ENCODE data around the gene TXN.

GRCh38 chr9:110298043-110298605 lies 41.8 kb upstream of the TXN start:
- TF ChIP-seq CTCF (IDR thresholded peaks at IDR 0.05; ENCODE audit: insufficient read depth, low read length, poor library complexity, severe bottlenecking) (no peak), EZH2phosphoT487 (conservative IDR thresholded peaks at IDR 0.05; ENCODE audit: low read length) (no peak)

All from SU-DHL-6 (cell line).